ENCODE measurements around the gene AUH.
A peak's percentile ranks its signal among the peaks of the same experiment; 100 is the strongest.
"Not testable (repeated sequence)": the region's sequence is repeated elsewhere in the genome, so short reads cannot be mapped to it uniquely, and the experiment has no call there.

AUH gene, protein sequence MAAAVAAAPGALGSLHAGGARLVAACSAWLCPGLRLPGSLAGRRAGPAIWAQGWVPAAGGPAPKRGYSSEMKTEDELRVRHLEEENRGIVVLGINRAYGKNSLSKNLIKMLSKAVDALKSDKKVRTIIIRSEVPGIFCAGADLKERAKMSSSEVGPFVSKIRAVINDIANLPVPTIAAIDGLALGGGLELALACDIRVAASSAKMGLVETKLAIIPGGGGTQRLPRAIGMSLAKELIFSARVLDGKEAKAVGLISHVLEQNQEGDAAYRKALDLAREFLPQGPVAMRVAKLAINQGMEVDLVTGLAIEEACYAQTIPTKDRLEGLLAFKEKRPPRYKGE

DNA sequence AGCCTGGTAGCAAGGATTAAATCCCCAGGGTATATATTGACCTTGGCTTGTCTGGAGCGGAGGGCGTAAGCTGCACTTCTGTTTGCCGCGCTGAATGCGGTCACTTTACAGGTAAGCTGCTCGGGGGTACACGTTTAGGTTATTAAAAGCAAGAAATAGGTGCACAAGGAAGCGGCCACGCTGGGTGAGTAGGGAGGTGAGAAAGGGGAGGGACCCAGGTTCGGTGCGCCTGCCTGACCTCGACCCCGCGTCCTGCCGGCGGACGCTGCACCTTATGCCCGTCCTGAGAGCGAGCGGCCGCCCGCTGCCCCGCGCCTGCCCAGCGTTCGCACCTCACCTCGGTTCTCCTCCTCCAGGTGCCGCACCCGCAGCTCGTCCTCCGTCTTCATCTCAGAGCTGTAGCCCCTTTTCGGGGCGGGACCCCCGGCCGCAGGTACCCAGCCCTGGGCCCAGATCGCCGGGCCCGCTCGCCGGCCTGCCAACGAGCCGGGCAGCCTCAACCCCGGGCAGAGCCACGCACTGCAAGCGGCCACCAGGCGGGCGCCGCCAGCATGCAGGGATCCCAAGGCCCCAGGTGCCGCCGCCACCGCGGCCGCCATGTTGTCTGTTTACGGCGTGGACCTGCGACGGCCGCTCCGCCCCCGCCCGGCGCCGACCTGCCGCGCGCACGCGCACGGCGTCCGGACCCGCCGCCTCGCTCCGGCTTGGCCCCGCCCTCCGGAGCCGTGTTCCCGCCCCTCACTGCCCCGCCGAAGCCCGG is at the start of gene AUH:
Gene AUH, minus strand, starts transcription at position 628 of the 760 bp plus-strand sequence. Its CDS starts 29 bp downstream, at position 599.
- DNase-seq = peak; percentile 90

DNA sequence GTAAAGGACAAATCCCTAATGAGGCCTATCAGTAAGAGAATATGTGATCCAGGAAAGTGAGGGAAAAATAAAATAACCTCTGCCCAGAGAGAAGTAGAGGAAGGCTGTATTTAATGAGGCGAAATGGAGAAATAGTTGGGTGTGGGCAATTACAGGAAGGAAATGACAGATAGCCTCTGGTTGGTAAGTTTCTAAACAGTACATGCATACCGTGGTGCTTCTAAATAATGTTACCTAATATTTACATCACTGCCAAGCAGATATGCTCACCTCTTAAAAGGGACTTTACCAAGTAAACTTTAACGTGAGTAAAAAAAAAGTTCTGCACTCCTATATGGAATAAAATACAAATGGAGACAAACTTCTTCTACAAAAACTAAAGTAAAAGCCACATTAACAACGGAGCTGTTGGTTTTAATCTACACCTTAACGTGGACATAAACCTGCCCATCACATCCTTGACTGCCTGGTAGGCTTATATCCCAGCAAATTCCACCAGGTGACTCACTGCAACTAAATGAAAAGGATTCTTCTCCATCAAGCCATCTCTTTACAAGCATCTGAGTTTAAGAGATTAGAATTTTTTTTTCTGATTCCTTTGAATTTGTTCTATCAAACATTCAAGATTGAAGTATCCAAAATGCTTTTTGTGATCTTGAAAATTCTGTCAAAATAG is 49.5 kb upstream of the AUH start:
- no peak for DNase-seq

DNA sequence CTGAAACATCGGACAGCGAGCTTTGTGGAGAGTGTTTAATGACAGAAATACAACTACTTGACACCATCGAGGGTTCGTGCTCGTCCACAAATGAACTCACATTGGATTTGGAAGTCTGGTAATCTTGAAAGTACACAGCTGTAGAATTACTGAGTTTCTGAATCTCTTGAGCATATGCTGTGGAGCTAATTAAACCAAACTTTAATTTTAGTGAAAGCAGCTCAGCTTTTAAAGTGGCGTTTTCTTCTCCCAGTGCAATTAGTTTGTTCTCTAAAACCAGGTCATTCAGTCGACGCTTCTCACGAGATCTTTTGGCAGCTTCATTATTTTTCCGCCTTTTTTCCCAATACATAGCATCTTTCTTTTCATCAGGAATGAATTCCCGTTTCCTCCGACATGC is 48.4 kb upstream of the AUH start:
- DNase-seq = no peak

DNA sequence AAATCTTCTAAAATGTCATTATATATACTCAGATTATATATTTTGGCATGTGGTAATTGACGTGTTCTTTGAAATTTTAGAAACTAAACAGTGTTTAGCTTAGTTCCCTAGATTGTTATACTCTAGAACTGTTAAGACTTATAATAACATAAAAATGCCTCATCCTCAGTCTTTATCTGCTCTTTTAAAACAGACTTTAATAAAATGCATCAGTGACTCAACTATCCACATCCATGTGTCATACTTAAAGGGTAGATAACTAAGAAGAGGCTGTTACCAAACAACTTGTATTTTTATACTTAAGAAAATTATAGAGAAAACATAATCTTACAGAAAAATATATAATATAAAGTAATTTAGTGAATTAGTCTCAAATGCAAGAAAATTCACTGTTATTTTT is 46.8 kb upstream of the AUH start:
- DNase-seq = no peak

DNA sequence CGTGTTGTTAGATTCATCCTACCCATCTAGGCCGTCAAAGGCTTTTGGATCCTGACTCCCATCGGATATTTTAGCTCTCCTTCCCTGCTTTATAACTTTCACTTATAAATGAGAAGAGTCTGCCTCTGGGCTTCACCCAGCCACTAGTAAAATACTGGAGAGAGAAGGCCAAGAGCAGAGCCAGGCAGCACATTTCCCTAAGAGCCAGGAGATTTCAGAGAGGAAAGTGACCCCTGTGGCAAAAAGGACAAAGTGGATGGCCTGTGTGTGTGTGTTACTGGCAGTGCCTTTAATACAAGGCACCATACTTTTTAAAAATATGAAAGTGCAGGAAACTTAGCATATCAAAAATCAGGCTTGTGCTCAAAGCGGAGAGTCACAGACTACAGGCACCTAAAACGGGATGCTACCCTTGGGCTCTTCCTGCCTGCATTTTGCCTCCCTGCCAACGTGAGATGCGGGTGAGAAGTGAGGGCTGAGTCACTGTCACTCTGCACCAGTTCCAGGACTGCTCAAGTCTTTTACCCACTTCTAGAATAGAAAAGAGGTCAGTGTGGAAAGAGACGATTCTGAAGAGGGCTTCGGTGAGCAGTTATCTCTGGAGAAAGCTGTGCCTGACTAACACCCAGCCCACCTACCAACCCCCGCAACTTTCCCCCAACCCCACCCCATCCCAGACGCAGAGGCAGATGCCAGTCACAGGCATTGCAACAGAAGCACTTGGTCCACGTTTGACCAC is 46.0 kb upstream of the AUH start:
- no peak for DNase-seq

DNA sequence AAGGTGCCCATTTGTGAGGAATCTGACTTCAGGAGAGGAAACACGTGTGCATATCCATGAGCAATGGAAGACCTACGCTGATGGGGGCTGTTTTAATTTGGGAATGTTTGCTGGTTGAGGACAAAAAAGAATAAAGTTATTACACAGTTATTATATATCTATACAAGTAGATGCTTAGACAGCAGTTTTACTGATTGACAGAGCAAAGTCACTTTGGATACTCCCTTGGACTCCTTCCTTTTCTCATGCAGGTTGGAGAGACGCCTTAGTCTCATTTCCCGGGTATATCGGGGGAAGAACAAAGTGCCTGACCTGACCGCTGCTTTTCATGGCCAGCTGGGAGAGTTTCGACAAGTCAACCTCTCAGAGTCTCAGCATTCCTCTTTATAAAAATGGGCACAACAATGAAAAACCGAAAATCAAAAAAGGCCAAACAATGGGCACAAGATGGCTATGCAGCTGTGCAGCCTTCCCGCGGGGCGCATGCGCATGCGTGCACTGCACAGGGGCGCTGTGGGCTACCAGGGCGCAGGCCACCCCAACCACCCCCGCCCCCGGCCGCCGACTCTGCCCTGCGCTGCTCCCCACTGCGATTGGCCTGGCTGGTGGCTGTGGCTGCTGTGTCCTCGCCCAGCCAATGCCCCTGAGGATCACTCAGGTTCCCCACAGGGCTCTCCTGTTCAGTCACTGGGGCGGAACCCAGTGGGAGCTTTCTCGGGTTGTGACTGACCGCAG is 43.8 kb upstream of the AUH start:
- no peak for DNase-seq

DNA sequence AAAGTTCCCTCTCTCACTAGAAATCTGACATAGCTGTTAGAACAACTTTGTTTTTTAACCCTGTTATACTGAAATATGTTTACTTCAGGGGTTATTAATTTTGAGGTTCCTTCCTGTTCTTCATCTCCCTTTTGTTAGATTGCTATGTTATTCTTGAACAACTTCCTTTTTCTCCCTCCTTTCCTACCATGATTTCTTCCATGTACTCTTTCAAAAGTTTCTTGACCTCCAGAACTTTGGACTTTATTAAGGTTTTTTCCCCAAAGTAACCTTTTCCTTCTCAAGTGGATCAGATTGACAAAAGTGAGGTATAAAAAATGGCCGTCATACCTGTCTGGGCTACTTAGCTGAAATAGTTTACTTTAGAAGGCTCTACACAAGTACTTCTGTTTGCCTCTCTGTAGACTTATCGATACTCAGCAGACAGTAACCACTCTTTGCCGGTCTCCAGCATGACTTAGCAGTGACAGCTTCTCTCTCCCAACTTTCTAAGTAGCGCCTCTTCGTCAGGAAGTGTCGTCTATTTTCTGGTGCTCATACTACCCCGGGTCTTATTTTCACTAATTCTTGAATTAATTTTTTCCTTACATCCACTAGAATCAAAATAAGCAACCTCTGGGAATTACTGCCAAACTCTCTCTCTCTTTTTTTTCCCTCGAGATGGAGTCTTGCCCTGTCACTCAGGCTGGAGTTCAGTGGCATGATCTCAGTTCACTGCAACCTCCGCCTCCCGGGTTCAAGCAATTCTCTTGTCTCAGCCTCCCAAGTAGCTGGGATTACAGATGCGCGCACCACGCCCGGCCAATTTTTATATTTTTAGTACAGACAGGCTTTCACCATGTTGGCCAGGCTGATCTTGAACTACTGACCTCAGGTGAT is 42.2 kb upstream of the AUH start:
- no peak for DNase-seq

DNA sequence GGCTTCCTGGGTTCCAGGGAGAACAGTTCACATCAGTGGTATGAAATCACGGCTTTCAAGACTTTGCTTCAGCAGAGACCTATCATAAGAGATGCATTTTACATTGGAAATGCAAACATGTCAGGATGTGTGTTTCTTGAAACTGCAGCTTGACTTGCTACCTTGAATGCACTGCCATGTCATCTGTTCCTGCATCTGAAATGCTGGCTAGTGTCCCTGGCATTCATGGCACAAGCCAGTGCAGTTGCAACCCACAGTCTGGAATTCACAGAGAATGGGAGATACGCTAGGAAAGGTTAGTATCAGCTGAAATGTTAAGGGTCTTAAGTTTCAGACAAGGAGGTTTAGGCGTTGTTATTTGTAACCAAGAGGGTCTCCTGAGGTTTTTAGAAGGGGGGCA is 37.2 kb upstream of the AUH start:
- no peak for DNase-seq

DNA sequence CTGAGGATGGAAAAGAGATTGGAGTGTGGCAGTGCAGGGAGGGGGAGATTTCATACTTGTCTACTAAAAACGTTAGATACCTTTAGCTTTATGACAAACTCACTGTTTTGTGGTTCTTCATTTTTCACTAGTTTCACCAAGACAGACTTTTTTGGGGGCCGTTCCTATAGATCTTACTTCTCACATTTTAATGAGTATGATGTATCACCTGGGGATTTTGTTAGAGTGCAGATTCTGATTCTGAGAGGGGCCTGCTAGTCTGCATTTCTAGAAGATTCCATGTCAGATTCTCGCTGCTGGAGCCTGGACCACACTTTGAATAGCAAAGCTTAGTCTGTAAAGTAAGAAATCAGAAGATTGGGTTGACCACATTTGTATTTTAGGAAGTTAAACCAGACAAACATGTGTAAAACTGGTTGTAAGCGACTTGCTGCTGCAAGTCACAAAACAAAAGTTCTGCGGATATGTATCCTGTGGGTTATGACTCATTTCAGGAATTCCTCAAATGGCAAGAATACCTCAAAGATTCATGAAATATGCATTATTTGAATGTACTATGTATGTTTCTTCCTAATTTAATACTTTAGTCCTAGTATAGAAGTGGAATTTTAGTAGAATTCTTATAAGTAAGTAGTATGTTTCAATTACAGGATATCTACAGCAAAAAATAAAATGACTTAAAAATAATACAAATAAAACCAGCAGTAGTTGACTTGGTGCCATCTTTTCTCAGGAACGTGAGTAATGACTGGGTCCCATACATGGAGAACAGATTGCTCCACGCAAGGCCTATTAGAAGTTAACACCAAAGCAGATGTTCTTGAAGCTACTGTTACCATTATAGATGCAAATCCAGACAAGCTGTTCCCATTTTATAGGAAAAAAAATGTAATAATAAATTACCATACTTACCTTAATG is 34.1 kb upstream of the AUH start:
- no peak for DNase-seq

DNA sequence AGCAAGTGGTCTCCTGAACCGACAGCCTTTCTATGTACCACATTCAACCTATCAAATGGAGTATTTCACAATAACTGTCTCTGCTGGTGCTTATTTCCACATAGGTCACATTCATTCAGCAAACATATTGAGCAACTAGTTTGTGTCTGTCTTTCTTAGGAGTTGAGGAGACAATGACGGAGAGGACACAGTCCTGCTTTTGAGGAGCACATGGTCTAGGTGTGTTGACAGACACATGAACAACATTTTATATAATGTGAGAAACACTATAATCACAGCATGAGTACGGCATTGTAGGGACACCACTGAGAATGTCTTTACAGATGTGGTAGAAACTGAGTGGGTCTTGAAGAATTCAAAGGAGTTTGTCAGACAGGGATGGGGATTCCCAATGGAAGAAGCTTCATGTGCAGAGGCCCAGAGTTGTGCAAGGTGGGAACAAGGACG is 33.4 kb upstream of the AUH start:
- no peak for DNase-seq

DNA sequence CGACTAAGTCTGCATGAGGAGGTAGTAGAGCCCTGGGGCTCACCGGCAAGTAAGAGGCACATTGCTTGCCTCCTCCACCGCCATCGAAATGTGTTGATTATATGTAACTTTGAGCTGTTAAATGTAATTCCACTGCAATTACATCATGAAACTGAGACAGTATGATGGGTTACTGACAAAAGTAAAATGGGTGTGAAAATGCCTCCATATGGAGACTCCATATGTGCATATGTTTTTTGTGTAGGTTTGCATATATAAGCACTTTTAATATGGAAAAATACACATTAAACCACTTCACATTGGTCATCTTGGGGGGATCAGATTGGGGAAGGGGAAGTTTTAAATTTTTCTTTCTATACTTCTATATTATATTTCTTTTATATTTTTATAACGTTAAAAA is 32.1 kb upstream of the AUH start:
- no peak for DNase-seq

DNA sequence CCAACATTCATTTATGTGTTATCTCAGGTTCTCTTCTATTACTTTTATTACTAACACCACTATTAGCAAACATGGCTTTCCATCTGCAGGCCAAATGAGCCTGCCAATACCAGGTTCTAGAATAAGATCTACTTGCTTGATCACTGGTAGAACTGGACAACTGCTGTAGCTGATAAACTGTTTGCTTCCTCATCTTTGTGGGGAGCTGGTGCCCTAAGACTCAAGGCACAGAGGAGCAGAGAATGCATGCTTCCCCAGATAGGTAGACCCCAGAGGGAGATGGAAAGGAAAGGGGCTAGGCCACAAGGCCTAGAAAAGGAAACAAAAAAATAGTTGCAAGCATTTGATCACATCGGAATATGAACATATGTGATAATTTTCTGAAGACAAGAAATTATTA is 30.7 kb upstream of the AUH start:
- no peak for DNase-seq

DNA sequence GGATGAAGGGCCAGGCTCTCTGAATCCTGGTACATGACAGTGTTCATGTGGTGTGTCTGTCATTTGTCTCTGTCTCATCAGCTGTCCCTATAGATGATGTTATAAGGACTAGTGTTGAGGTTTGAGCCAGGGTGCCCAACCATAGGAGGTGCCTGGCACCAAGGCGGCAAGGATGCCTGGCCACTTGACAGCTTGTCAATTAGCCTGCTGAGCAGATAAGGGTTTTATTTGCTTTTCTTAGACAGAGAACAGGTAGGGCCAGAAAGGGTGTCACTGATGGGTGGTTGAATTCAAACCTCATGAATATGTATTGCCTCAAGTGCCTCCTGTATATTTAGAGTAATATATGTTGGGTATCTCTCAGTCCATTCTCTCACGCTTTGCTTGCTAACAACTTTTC is 30.1 kb upstream of the AUH start:
- no peak for DNase-seq

DNA sequence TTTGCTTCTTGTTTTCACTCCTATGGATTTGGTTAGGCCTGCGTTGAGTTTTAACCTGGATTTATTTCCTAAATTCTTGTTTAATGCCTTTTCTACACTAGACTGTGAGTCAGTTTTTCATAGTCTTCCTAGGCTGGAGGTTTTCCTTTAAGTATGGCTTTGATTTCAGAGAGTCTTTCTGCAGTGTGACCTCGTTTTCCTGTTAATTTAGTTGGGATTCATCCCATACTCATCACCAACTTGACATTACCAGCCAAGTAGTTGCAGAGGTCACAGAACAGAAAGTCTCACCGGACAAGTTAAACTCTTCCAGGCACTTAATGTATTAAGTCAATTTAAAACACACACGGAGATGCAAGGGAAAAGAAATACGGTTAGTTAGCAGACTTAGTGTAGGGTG is 29.7 kb upstream of the AUH start:
- no peak for DNase-seq

DNA sequence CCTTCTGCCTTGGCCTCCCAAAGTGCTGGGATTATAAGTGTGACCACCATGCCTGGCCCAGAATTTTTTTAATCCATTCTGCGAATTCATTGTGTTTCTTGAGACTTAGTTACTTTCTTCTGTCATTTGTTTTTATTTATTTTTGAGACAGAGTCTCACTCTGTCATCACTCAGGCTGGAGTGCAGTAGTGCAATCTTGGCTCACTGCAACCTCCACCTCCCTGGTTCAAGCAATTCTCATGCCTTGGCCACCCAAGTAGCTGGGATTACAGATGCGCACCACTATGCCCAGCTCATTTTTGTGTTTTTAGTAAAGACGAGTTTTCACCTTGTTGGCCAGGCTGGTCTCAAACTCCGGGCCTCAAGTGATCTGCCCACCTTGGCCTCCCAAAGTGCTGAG is 28.0 kb upstream of the AUH start:
- not testable (repeated sequence) for DNase-seq

DNA sequence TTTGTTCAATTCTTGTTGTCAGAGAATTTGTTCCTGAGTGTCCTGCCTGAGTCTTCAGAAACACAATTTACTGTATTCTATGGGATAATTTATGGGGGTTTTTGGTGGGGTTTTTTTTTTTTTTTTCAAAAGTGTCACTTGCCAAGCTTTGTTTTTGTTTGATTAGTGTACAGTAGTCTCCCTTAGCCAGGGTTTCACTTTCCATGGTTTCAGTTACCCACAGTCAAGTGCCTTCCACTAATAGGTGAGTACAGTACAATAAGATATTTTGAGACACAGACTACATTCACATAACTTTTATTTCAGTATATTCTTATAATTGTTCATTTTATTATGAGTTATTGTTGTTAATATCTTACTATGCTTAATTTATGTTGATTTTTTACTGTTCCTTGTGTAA is 25.0 kb upstream of the AUH start:
- DNase-seq = no peak

DNA sequence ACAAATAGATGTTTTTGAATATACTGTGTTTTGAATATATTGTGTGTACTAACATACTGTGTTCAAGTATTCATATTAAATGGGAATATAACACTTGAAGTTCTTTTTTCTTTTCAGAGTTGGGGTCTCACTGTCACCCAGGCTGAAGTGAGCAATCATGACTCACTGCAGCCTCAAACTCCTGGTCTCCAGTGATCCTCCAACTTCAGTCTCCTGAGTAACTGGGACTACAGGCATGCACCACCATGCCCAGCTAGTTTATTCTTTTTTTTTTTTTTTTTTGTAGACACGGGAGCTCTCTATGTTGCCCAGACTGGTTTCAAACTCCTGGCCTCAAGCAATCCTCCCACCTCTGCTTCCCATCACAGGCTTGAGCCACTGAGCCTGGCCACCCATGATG is 23.2 kb upstream of the AUH start:
- DNase-seq = no peak

DNA sequence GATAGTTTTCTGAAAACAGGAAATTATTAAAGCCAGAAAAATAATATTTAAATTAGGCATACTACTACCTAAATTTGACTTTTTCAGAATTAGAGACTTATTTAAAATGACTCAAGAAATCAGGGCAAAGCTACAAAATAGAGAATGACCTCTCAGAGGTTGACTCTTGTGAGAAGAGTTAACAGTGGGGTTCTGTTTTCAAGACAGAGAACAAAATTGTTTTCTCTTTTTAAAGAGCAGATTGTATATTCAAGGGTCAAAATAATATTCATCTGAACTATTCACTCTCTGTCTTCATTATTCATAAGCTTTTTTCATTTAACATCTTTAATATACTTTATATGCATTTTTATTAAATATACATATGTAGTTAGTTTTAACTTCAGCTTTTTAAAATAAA is 21.9 kb upstream of the AUH start:
- no peak for DNase-seq

DNA sequence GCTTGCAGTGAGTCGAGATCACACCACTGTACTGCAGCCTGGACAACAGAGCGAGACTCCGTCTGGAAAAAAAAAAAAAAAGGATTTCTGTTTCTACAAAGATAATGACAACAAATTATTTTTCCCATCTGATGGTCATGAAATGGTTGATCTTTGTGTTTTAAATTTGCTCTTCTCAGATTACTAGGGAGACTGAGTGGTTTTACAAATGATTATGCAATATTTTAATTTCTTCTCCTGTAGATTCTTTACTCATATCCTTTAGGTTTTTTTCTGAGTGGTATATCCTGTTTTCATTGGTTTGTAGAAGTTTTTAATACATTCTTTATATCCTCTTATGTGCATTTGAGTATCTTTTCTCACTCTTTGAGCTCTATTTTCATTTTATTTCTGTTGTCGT is 20.6 kb upstream of the AUH start:
- DNase-seq = no peak

DNA sequence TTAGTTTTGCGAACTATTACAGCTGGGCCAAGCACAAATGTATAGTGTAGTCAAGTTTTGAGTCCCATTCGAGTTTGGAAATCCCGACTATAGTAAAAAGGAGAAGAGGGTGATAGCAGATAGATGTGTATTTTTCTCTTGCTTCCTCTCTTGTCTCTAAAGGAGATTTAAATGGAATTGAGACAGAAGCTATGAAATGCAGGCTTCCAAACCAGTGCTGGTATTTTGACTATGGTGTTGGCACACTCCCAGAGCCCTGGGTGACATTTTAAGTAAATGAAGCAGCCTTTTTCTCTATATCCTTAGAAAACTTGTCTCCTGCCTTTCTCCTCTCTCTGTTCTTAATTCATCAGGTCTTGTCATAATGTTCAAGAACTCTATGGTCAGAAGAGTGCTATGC is 17.7 kb upstream of the AUH start:
- DNase-seq = no peak

Data from stimulated activated CD8-positive, alpha-beta memory T cell treated with anti-CD3 and anti-CD28 coated beads, Interleukin-4, amount 100 ng/mL, for 48 hours (primary cell).